ENCODE results near the gene SIKE1.
"Not testable (repeated sequence)": the region's sequence is repeated elsewhere in the genome, so short reads cannot be mapped to it uniquely, and the experiment has no call there.

The SIKE1 gene

GRCh38 chr1:114780344-114781226, at the start of gene SIKE1:
TSS of gene SIKE1 (minus strand) at chr1:114780685. CDS start at chr1:114780607, 78 bp downstream.
- DNase-seq: peak; percentile 95

- not testable (repeated sequence) for DNase-seq
These were observed 49.6 kb upstream of the SIKE1 start for GRCh38 chr1:114830075-114830474.

DNA sequence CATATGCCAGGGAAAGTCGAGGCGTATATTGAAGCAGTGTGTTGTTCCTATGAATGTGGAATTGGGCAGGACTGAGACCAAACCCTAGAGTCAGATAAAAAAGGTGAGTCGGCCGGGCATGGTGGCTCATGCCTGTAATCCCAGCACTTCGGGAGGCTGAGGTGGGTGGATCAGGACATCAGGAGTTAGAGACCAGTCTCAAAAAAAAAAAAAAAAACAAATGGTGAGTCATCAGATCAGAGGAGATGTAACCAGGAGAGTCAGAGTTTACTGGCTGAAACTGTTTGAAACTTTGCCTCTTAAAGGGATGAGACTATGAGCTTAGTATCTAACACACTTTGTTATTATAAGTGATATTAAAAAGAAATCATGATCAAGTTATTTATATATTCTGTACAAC, 47.8 kb upstream of the SIKE1 start:
- no peak for DNase-seq

DNA sequence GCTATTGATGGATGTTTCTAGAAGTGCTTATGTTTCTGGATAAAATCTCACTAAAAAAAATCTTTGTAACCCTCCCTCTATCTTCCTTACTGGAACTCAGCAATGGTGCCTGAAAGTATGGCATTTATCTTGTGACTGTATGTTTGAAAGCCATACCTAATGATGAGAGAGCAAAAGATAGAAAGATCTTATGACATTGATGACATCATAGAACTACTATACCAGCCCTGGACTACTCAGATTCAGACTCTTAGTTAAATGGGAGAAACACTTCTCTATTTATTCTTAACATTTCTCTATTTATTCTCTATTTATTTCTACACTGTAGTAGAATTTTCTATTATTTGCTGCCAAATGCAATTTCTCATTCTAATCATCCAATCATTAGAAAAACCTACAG, 41.5 kb upstream of the SIKE1 start:
- DNase-seq: no peak

DNA sequence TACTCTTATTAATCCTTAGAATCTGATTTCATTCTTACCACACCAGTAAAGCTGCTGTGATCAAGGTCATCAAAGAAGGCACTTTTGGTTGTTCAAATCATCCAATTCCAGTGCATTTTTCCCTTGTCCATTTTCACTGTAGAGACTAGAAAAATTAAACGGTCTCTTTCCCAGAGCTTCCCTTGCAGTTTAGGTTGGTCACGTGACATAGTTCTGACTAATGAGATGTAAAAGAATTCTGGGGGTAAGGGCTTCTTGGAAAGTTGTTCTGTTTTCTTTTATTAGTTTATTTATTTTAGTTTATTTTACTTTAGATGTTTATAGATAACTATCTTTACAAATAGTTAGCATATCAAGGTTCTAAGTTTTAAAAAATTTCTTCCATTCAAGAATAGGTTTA, 39.9 kb upstream of the SIKE1 start:
- DNase-seq: no peak

- no peak for DNase-seq
These were observed 39.4 kb upstream of the SIKE1 start for GRCh38 chr1:114819869-114820268.

GRCh38 chr1:114804449-114804848, 24.0 kb upstream of the SIKE1 start:
- not testable (repeated sequence) for DNase-seq

- no peak for DNase-seq
These were observed 22.5 kb upstream of the SIKE1 start for GRCh38 chr1:114803001-114803400.

DNA sequence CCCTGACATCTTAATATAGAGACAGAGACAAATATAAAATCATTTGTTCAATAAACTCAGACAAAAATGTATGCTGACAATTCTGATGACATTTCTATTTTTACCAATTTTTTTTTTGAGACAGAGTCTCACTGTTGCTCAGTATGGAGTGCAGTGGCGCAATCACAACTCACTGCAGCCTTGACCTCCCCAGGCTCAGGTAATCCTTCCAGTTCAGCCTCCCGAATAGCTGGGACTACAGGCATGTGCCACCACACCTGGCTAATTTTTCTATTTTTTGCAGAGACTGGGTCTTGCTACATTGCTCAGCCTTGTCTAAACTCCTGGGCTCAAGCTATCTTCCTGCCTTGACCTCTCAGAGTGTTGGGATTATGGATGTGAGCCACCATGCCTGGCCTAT, 13.6 kb upstream of the SIKE1 start:
- DNase-seq: no peak

DNA sequence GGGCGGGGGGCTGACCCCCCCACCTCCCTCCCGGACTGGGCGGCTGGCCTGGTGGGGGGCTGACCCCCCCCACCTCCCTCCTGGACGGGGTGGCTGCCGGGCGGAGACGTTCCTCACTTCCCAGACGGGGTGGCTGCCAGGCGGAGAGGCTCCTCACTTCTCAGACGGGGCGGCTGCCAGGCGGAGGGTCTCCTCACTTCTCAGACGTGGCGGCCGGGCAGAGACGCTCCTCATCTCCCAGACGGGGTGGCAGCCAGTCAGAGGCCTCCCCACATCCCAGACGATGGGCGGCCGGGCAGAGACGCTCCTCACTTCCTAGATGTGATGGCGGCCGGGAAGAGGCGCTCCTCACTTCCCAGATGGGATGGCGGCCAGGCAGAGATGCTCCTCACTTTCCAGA, 10.1 kb upstream of the SIKE1 start:
- not testable (repeated sequence) for DNase-seq

DNA sequence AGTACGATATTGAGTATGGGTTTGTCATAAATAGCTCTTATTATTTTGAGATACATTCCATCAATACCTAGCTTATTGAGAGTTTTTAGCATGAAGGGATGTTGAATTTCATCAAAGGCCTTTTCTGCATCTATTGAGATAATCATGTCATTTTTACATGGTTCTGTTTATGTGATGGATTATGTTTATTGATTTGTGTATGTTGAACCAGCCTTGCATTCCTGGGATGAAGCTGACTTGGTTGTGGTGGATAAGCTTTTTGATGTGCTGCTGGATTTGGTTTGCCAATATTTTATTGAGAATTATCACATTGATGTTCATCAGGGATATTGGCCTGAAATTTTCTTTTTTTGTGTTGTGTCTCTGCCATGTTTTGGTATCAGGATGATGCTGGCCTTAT, 6.0 kb upstream of the SIKE1 start:
- not testable (repeated sequence) for DNase-seq

DNA sequence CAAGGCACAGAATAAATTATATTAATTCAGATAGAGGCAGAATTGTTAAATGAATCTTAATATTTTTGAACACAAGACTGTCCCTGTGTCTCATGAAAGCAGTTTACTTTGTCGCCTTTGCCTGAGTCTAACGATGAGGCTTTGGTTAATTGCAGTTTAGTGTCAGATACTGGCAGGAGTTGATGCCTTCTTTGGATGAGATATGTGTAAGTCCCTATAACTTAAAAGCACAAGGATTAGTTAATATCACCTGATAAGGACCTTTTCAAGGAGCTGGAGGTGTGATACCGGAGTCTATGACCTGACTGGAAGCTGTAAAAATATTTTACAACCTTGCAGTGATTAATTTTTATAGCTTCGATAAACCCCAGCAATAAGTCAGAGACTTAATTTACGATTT, 2.0 kb upstream of the SIKE1 start:
- no peak for DNase-seq

- DNase-seq: no peak
These were observed 763 bp downstream of the SIKE1 start for GRCh38 chr1:114779722-114780121.

DNA sequence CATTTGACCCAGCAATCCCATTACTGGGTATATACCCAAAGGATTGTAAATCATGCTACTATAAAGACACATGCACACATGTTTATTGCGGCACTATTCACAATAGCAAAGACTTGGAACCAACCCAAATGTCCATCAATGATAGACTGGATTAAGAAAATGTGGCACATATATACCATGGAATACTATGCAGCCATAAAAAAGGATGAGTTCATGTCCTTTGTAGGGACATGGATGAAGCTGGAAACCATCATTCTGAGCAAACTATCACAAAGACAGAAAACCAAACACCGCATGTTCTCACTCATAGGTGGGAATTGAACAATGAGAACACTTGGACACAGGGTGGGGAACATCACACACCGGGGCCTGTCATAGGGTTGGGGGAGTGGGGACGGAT, 3.8 kb downstream of the SIKE1 start:
- DNase-seq: not testable (repeated sequence)

DNA sequence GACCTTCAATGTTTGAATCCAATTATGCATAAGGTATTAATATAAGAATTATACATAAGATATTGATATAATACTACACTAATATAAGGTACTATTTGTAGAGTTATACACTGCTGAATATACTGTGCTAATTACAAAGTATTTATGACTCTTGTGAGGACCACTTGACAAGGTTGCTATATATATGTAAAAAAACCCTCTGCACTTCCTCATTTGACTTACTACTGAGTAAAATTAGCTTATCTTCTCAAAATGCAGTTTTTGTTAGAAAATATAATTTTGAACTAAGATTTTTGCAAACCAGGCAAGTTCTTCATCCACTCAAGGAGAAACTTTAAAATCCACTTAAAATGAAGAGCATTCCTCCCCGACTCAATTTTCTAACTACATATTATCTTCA, 8.5 kb downstream of the SIKE1 start:
- DNase-seq: no peak

GRCh38 chr1:114770989-114771388, 9.5 kb downstream of the SIKE1 start:
- no peak for DNase-seq

- DNase-seq: no peak
These were observed 15.8 kb downstream of the SIKE1 start for GRCh38 chr1:114764689-114765088.

DNA sequence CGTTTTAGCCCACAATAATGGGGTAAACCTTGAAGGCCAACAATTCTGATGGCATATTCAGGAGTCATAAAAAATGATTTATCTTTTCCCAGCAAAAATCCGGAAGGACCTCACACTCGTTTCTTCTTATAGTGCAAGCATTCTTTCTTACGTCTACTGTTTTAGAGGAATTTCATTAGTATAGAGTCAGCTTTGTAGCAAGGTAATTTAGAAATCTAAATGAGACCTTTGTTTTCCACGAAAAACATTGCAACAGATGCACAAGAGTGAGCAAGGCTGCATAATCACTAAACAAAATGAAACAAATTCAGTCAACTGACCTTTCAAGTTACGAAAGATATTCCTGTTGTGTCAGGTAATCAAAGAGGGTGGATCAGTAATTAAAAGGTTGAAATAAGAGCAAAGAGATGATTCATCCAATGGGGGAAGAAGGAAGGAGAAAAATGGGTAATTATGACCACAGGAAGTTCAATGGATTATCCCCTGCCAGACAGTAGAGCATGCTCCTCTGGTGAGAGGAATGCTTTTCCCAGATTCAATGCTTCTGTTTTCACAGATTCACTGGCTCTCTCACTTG, 22.1 kb downstream of the SIKE1 start:
- no peak for DNase-seq

- peak; percentile 98 for DNase-seq
These were observed 22.8 kb downstream of the SIKE1 start, which contains the start of gene CSDE1 for GRCh38 chr1:114757455-114758255. TSS of gene CSDE1 (minus strand) at chr1:114757984. CDS start at chr1:114739890, 18,094 bp downstream.

GRCh38 chr1:114756949-114757454, 23.5 kb downstream of the SIKE1 start:
- DNase-seq: peak; percentile 44

DNA sequence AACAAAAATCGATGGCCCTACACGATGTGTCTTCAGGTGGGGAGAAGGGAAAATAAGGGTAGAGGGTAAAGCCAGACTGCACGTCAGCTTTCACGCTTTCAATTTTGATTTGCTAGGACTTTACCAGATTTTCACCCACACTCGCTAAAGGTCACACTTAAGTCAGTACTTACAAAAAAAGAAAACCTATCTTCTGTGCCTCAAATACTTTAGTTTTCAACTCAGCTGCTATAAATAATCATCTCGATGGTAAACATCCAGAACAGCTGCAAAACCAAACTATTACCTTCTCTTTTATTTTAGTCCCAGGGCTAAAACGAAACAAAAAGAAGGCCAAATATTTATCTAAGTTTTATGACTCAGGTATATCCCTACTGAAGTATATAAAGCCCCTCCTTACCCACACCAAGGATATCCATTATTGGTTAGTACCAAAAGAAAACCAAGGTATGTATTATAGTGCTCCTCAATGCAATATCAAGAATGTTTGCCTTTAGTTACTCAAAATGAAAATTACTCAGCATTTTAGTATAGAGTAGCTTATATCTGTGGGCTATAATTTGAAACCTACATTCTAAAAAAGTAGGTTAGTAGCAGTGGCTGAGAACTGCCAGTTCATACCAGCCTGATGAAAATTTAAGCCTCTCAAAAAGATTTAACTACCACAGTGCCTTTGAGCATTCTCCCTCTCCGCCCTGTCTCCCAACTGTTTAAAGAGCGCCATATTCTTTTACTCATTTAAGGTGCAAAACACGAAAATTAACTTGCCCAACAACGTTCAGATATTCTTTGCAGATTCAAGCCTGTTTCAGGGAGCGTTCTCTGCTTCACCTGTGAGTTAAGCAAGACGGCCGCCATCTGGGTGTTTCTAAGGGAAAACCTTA, 24.2 kb downstream of the SIKE1 start:
- DNase-seq: no peak

Data from NCI-H1694 (cell line).